ENCODE results near the gene HSD17B2.
"Not testable (repeated sequence)": the region's sequence is repeated elsewhere in the genome, so short reads cannot be mapped to it uniquely, and the experiment has no call there.

HSD17B2 gene

GRCh38 chr16:82034981-82035612 is at the start of gene HSD17B2:
Gene HSD17B2, plus strand, starts transcription at chr16:82035253. Its CDS starts 172 bp downstream, at chr16:82035425.
- no peak for DNase-seq

GRCh38 chr16:81987121-81987520 is 47.9 kb upstream of the HSD17B2 start:
- no peak for DNase-seq

- no peak for DNase-seq
Observed at GRCh38 chr16:81987706-81988105, 47.3 kb upstream of the HSD17B2 start.

- DNase-seq: no peak
Observed at GRCh38 chr16:81992859-81993258, 42.2 kb upstream of the HSD17B2 start.

GRCh38 chr16:81994485-81994884 is 40.6 kb upstream of the HSD17B2 start:
- no peak for DNase-seq

GRCh38 chr16:81995651-81996050 is 39.4 kb upstream of the HSD17B2 start:
- DNase-seq: no peak

- peak; percentile 36 to 52 for DNase-seq
Observed at GRCh38 chr16:81996664-81997509, 38.2 kb upstream of the HSD17B2 start.

- no peak for DNase-seq
Observed at GRCh38 chr16:81997738-81998137, 37.3 kb upstream of the HSD17B2 start.

- no peak for DNase-seq
Observed at GRCh38 chr16:82002831-82003230, 32.2 kb upstream of the HSD17B2 start.

- DNase-seq: no peak
Observed at GRCh38 chr16:82004601-82005000, 30.5 kb upstream of the HSD17B2 start.

- DNase-seq: no peak
Observed at GRCh38 chr16:82005027-82005830, 29.8 kb upstream of the HSD17B2 start.

GRCh38 chr16:82006036-82006435 is 29.0 kb upstream of the HSD17B2 start:
- no peak for DNase-seq

GRCh38 chr16:82007189-82007588 is 27.9 kb upstream of the HSD17B2 start:
- no peak for DNase-seq

GRCh38 chr16:82008957-82009592 is 26.0 kb upstream of the HSD17B2 start:
- DNase-seq: no peak

GRCh38 chr16:82009789-82010188 is 25.3 kb upstream of the HSD17B2 start:
- not testable (repeated sequence) for DNase-seq

- DNase-seq: no peak
Observed at GRCh38 chr16:82010649-82011048, 24.4 kb upstream of the HSD17B2 start.

- no peak for DNase-seq
Observed at GRCh38 chr16:82011199-82011641, 23.8 kb upstream of the HSD17B2 start, which contains the start of gene SDR42E1. Gene SDR42E1, minus strand, starts transcription at chr16:82011470. Its CDS starts 10,612 bp downstream, at chr16:82000858.

- no peak for DNase-seq
Observed at GRCh38 chr16:82013139-82013538, 21.9 kb upstream of the HSD17B2 start.

GRCh38 chr16:82016263-82016662 is 18.8 kb upstream of the HSD17B2 start:
- DNase-seq: peak; percentile 22 to 31

GRCh38 chr16:82016964-82017363 is 18.1 kb upstream of the HSD17B2 start:
- DNase-seq: no peak

- DNase-seq: no peak
Observed at GRCh38 chr16:82017911-82018568, 17.0 kb upstream of the HSD17B2 start.

- DNase-seq: no peak
Observed at GRCh38 chr16:82019535-82019934, 15.5 kb upstream of the HSD17B2 start.

Data from Kasumi-1 (cell line).